Posterior vena cava (tissue), 2 donors: ENCODE data around the gene BCL2L2. TPM values are rescaled to one million over a fixed set of nuclear protein-coding genes. Genes with fewer than 3 reads are reported as not detected.

ENCODE experiments used
- DNase-seq: peaks from one replicate; pipeline ENCODE4 v3.0.0-alpha.2; 2020; ENCODE audit warnings: low spot score
- intact Hi-C, 2 donors: fragments of 100-400 bp; cut with DNase I; formaldehyde crosslinking; loops; one replicate each; pipeline versions ENCODE4 v1.14.1 to v1.14.2; 2022 to 2023
- total RNA-seq, 2 donors: library from RNA; stranded (reverse); fragmentation: NEBNext Ultra II Directional; extraction: Animal tissue kit (Norgen Biotek cat#: 25700); gene quantifications; one replicate each; pipeline ENCODE4 v1.2.1, GENCODE V29; 2021
- donor health status: DM: yes; HTN: yes; CAD: no.
- donor health status: DM: yes; HTN: yes; CAD: no.

Gene BCL2L2
- total RNA-seq, 2 donors from 2014 or later: 65.6 to 81.7 TPM

- no peak for DNase-seq
- intact Hi-C loops: no loop called here
Observed at GRCh38 chr14:23348297-23348655, 41.6 kb downstream of the BCL2L2 start.

- intact Hi-C loops: no loop called here
- DNase-seq: no peak
Observed at GRCh38 chr14:23349156-23349845, 42.7 kb downstream of the BCL2L2 start.

DNA sequence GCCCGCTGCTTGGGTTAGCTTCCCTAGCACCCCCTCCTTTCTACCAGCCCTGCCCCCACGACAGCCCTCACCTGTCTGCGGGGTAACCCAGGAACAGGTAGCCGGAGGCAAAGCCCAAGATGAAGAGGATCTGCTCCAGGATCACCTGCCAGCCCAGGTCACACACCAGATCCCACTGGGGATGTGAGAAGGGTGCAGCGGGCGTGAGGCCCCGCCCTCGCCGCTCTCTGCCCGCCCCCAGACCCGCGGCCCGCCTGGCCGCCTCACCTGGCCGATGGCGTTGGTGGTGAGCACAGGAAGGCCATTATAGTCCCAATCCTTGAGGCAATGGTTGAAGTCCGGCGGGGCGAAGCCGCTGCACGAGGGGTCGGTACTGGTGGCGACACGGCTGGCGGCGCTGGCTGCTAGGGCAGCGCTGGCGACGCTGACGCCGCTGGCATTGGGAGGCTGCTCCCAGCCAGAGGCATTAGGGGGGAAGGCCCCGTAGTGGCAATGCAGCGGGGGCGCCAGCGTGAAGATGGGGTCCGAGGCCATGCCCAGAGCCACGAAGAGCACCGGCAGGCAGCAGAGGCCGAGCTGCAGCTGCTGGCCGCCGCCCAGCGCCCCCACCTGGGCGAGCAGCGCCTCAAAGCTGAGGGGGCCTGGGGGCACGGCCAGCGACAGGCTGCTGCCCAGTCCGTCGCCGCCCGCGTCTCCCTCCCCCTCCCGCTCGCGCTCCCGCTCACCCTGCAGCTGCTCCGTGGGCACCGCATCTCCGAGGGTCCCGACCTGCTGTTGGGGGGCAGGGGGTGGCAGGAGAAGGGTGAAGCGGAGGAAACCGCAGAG is 45.3 kb downstream of the BCL2L2 start:
- intact Hi-C loops: no loop called here
- no peak for DNase-seq

DNA sequence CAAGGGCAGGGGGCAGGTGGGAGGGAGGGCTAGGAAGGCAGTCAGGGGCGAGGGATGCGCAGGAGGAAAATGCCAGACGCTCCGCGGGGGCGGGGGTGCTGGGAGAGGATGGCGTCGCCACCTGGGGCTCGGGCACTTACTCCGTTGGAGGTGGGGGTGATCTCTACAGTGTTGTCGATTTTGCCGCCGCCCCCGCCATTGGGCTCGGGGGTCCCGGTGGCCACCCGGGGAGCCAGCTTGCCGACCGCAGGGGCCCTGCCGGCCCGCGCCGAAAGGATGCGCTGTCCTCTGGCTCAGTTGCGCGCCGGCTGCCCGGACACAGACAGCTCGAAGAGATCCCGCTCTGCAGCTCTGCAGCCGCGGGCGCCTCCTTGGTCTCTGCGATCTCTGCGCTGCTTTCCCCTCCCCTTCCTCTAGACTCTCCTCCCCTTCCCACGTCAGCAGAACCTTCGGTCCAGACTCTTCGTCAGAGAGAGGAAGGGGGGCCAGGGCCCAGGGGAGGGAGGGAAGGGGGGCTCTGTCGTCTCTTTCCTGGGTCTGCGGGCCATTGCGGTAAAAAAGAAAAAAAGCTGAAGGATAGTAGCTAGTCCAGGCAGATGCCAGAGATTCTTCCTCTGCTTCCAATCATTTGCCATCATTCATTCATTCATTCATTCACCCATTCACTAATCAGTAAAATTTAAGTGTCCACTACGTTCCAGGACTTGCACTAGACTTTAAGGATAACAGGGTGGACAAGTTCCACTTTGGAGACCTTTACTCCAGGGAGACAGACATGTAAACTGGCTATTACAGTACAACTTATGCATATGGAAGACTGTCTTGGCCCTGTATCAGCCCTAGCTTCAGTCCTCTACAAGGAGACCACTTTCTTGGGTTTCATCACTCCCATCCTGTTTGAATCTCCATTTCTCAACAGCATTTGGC is 46.1 kb downstream of the BCL2L2 start, which contains the start of gene SLC22A17:
Gene SLC22A17 (minus strand): TSS at position 382 of the 927 bp plus-strand sequence.
- DNase-seq: peak; percentile 93
- intact Hi-C loops: no loop called here

GRCh38 chr14:23353433-23353780 is 46.8 kb downstream of the BCL2L2 start:
- intact Hi-C loops: no loop called here
- DNase-seq: no peak

DNA sequence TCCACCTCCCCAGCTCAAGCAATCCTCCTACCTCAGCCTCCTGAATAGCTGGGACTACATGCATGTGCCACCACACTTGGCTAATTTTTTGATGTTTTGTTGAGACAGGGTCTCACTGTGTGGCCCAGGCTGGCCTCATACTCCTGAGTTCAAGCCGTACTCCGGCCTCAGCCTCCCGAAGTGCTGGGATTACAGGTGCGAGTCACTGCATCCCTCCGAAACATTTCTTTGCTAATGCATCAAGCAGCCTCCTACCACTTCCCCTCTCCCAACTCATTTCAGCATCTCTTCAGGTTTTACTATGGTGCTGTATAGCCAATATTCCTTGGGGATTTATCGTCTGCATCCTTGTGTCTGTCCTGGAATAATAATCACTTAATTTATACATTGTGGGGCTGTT is 48.4 kb downstream of the BCL2L2 start:
- intact Hi-C loops: no loop called here
- DNase-seq: no peak

- DNase-seq: no peak
- intact Hi-C loops: no loop called here
Observed at GRCh38 chr14:23355871-23356435, 49.3 kb downstream of the BCL2L2 start.

GRCh38 chr14:23356662-23357061 is 50.0 kb downstream of the BCL2L2 start:
- DNase-seq: no peak
- intact Hi-C loops: no loop called here

GRCh38 chr14:23357261-23357660 is 50.6 kb downstream of the BCL2L2 start:
- intact Hi-C loops: no loop called here
- peak; percentile 68 for DNase-seq

DNA sequence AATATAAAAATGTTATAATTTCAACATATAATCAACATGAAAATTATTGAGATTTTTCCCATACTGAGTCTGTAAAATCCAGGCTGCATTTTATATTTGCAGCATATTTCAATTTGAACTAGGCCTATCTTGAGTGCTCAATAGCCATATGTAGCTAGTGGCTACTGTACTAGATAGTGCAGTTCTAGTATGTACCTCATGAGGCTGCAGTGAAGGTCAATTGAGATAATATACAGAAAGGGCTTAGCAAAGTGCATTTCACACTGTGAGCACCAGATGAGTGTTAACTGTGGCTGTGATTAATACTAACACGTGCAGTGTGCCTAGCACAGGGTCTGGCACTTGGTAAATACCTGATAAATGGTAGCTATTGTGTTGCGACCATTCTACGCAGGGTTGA is 51.4 kb downstream of the BCL2L2 start:
- DNase-seq: no peak
- intact Hi-C loops: no loop called here

DNA sequence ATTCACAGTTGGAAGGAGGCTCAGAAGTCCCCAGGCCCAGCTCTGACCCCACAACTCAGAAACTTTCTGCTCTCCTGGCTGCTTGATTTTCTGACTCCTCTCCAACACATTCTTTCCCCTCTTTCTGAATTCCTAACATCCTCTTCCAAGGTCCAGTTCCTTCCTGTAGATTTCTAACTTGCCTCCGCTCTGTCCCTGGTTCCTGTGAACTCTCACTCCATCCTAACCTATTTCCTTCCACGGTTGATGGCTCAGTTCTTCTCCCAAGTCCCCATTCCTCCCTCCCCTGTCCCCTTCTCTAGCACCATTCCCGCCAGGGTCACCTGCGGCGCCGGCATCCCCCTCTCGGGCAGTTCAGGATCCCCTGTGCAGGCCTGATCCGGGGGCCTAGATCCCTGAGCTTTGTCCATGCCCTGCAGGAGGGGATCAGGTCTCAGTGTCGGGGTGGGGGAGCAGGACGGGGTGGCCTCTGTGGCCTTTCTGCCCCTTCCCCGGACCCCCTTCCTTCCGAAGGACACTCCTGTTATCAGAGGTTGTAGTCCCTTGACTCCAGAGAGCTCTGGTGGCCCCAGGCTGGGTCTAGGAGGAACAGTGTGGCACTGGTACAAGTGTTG is 52.0 kb downstream of the BCL2L2 start:
- intact Hi-C loops: no loop called here
- no peak for DNase-seq

DNA sequence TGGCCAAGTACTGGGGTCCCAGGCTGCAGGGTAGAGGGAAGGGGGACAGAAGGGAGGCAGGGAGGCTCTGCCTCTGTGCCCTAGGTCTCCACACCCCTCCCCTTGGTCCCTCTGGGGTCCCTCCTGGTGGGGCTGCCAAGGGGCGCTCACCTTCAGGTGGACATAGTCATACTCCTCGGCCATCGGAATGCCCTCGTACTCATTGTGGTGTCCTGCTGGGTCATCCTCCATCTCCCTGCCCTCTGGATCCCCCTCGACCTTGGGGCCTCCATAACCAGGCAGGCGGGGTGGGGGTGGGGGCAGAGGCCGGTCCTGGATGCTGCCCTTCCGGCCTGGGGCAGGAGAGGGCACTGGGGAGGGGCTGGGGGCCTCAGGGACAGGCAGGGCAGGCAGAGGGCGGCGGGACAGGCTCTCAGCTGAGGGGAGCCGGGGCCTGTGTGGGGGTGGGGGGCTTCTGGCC is 52.6 kb downstream of the BCL2L2 start:
- intact Hi-C loops: no loop called here
- no peak for DNase-seq

- intact Hi-C loops: no loop called here
Observed at GRCh38 chr14:23359722-23360447, 53.3 kb downstream of the BCL2L2 start.

DNA sequence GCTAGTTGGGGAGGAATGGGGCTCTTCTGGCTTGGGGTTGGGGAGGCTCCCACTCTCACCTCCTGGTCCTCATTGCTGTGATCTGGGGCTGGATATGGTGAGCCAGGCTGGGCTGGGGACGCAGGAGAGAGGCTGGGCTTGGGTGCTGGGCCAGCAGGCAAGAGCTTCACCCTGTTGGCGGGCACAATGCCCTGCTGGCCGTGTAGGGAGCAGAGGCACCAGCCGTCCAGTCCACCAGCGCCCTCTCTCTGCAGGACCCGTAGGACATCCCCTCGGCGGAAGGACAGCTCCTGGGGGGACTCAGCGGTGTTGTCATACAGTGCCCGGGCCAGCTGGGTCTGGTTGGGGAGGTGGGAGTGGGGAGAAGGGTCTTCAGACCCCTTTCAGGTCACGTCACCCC is 53.9 kb downstream of the BCL2L2 start:
- DNase-seq: no peak
- intact Hi-C loops: no loop called here

More at GRCh38 chr14:23359722-23360447, 53.3 kb downstream of the BCL2L2 start:
- DNase-seq: no peak

DNA sequence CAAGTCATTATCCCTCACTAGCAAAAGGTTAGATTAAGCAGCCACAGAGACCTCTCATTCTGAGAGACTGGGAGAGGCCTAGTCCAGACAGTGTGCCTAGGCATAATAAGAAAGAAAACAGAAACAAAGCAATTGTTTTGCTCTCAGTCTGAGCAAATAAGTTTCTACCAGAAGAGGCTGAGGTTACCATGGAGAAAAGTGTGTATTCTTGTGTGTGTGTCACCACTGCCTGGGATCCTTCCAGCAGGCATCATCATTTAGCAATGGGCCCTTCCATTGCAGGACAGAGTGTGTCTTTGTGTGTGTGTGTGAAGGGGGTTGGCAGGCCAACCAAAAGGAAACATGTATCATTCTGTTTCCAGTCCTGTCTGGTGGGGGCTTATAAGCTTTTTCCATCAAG is 54.7 kb downstream of the BCL2L2 start:
- intact Hi-C loops: no loop called here
- DNase-seq: no peak
